ENCODE measurements around the gene RGN.
"Not testable (repeated sequence)": the region's sequence is repeated elsewhere in the genome, so short reads cannot be mapped to it uniquely, and the experiment has no call there.

Gene RGN

GRCh38 chrX:47116551-47117110 lies 38.4 kb downstream of the RGN start:
- DNase-seq (ENCODE audit: low read depth), result not testable (repeated sequence)

- not testable (repeated sequence) for DNase-seq (ENCODE audit: low read depth)
Measured at GRCh38 chrX:47124466-47124865, 46.2 kb downstream of the RGN start.

- DNase-seq (ENCODE audit: low read depth), result peak; percentile 93
Measured at GRCh38 chrX:47129157-47129898, 51.1 kb downstream of the RGN start.

GRCh38 chrX:47129899-47130358 lies 51.7 kb downstream of the RGN start:
- no peak for DNase-seq (ENCODE audit: low read depth)

- no peak for DNase-seq (ENCODE audit: low read depth)
Measured at GRCh38 chrX:47133493-47133892, 55.2 kb downstream of the RGN start.

GRCh38 chrX:47135650-47136049 lies 57.4 kb downstream of the RGN start:
- DNase-seq (ENCODE audit: low read depth), result peak; percentile 71

- no peak for DNase-seq (ENCODE audit: low read depth)
Measured at GRCh38 chrX:47138171-47138570, 59.9 kb downstream of the RGN start.

Measured in ELR (cell line).